Fibroblast of lung (primary cell): ENCODE results near the gene RAPGEF4. TPM values are rescaled to one million over a fixed set of nuclear protein-coding genes. Genes with fewer than 3 reads are reported as not detected.
"Not testable (repeated sequence)": the region's sequence is repeated elsewhere in the genome, so short reads cannot be mapped to it uniquely, and the experiment has no call there.

ENCODE experiments used
- DNase-seq, 2 donors: peaks; one replicate each; pipeline versions ENCODE4 v3.0.0 to v3.0.0-alpha.2; 2010; ENCODE audit warnings: low read depth in 2 of 2
- H2AFZ ChIP-seq: 2 replicates; pipeline ENCODE4 v1.5.1; 2012; ENCODE audit warnings: low read length, control low read depth, inconsistent platforms
- H3K27ac ChIP-seq: 2 replicates; pipeline ENCODE4 v1.5.1; 2011; ENCODE audit warnings: low read length, control low read depth; ENCODE audit not compliant: insufficient read depth
- H3K27me3 ChIP-seq: 2 replicates; pipeline ENCODE4 v1.5.1; 2011; ENCODE audit warnings: mild to moderate bottlenecking, low read length; ENCODE audit not compliant: control insufficient read depth, insufficient read depth
- H3K36me3 ChIP-seq: 2 replicates; pipeline ENCODE4 v1.5.1; 2011; ENCODE audit warnings: low read length; ENCODE audit not compliant: control insufficient read depth, insufficient read depth
- H3K4me1 ChIP-seq: 2 replicates; pipeline ENCODE4 v1.5.1; 2011; ENCODE audit warnings: low read length; ENCODE audit not compliant: control insufficient read depth, insufficient read depth; ENCODE audit errors: extremely low read depth
- H3K4me2 ChIP-seq: 2 replicates; pipeline ENCODE4 v1.5.1; 2011; ENCODE audit warnings: low read length, control low read depth; ENCODE audit not compliant: insufficient read depth; ENCODE audit errors: extremely low read depth
- H3K4me3 ChIP-seq, 4 experiments: fragments of 200-600 bp in 1 of 4; sonication (generic) in 1 of 4; replicated peaks in 1 of 4; 2 replicates each; pipeline ENCODE4 v1.5.1; 2011 to 2016; ENCODE audit warnings: low read length in 4 of 4, low read depth in 3 of 4, mild to moderate bottlenecking in 3 of 4, control low read depth in 2 of 4, inconsistent platforms in 1 of 4, mixed read lengths in 1 of 4; ENCODE audit not compliant: insufficient read depth in 1 of 4; ENCODE audit errors: control extremely low read depth in 1 of 4
- H3K79me2 ChIP-seq: 2 replicates; pipeline ENCODE4 v1.5.1; 2012; ENCODE audit warnings: mild to moderate bottlenecking, low read length, inconsistent platforms; ENCODE audit not compliant: control insufficient read depth, insufficient read depth
- H3K9ac ChIP-seq: 2 replicates; pipeline ENCODE4 v1.5.1; 2011; ENCODE audit warnings: mild to moderate bottlenecking, low read length, control low read depth; ENCODE audit not compliant: insufficient read depth
- H3K9me3 ChIP-seq: 2 replicates; pipeline ENCODE4 v1.5.1; 2012; ENCODE audit warnings: low read depth, low read length; ENCODE audit not compliant: control insufficient read depth, insufficient read depth
- H4K20me1 ChIP-seq: 2 replicates; pipeline ENCODE4 v1.5.1; 2011; ENCODE audit warnings: low read length; ENCODE audit not compliant: control insufficient read depth, insufficient read depth; ENCODE audit errors: extremely low read depth
- EZH2 ChIP-seq: IDR thresholded peaks from 2 replicates; pipeline ENCODE4 v1.5.1; 2012; ENCODE audit warnings: low read length, control low read depth, mild to moderate bottlenecking; ENCODE audit errors: missing control alignments
- polyA plus RNA-seq, 2 donors: library from polyadenylated mRNA; depleted of rRNA in 1 of 2; stranded (reverse) in 1 of 2; unstranded in 1 of 2; fragments of >200 nt; gene quantifications; 2 replicates each; pipeline ENCODE4 v1.2.1, GENCODE V29; 2011 to 2012; ENCODE audit warnings: missing spikeins in 1 of 2
- total RNA-seq: library from RNA; depleted of rRNA; stranded (reverse); fragments of >200 nt; gene quantifications from 2 replicates; pipeline ENCODE4 v1.2.1, GENCODE V29; 2014
- TF ChIP-seq, protein P1 (sequence below), 2 donors: IDR thresholded peaks in 1 of 2; conservative IDR thresholded peaks in 1 of 2; 1 replicate in 1 of 2; 2 replicates in 1 of 2; pipeline ENCODE4 v1.5.1; 2011 to 2012; ENCODE audit warnings: low read length in 2 of 2, control low read depth in 1 of 2, inconsistent platforms in 1 of 2, low read depth in 1 of 2, mild to moderate bottlenecking in 1 of 2

The RAPGEF4 gene
- total and polyA plus RNA-seq, 2 donors (not counting 1 experiment from before 2014, with no cell fraction given): 0.51 to 3.0 TPM

DNA sequence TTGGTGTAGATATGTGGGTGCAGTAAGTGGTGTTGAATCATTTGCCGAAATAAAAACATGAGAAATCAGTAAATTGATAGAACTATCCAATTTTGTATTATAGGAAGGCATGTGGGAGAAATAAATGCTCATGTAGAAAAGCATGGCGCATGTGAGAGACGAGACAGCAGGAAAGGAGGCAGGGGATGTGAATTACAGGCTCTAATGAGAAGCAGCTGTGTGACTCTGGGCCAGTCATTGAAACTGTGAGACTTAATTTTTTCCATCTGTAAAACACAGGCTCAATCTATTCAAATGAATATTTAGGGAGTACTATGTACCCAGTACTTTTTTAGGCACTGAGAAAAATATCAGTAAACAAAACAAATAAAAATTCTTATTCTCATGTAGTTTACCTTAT is 297.4 kb downstream of the RAPGEF4 start:
- no peak overlapping the region for H3K9ac ChIP-seq
- no peak overlapping the region for H2AFZ ChIP-seq
- peaks cover 2% of the 10 kb centered on the region for H3K4me1 ChIP-seq
- no peak overlapping the region for H3K27ac ChIP-seq
- TF ChIP-seq, protein P1, sequence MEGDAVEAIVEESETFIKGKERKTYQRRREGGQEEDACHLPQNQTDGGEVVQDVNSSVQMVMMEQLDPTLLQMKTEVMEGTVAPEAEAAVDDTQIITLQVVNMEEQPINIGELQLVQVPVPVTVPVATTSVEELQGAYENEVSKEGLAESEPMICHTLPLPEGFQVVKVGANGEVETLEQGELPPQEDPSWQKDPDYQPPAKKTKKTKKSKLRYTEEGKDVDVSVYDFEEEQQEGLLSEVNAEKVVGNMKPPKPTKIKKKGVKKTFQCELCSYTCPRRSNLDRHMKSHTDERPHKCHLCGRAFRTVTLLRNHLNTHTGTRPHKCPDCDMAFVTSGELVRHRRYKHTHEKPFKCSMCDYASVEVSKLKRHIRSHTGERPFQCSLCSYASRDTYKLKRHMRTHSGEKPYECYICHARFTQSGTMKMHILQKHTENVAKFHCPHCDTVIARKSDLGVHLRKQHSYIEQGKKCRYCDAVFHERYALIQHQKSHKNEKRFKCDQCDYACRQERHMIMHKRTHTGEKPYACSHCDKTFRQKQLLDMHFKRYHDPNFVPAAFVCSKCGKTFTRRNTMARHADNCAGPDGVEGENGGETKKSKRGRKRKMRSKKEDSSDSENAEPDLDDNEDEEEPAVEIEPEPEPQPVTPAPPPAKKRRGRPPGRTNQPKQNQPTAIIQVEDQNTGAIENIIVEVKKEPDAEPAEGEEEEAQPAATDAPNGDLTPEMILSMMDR (conservative IDR thresholded peaks at IDR 0.05 in 1 of 2, IDR thresholded peaks at IDR 0.05 in 1 of 2; ENCODE audit: low read depth in 1 of 2, low read length in 2 of 2): no peak
- TF ChIP-seq EZH2: no peak
- H4K20me1 ChIP-seq: no peaks in the 10 kb centered on the region
- H3K27me3 ChIP-seq: no peaks in the 10 kb centered on the region
- no peak overlapping the region for H3K4me3 ChIP-seq
- DNase-seq: peak in 1 of 2 donors; percentile 12
- H3K9me3 ChIP-seq: no peaks in the 10 kb centered on the region
- H3K4me2 ChIP-seq: no peak overlapping the region
- H3K36me3 ChIP-seq: no peaks in the 10 kb centered on the region
- H3K79me2 ChIP-seq: no peaks in the 10 kb centered on the region

- no peak overlapping the region for H3K27ac ChIP-seq
- H3K79me2 ChIP-seq: no peaks in the 10 kb centered on the region
- H3K4me2 ChIP-seq: no peak overlapping the region
- H3K27me3 ChIP-seq: no peaks in the 10 kb centered on the region
- no peak overlapping the region for H2AFZ ChIP-seq
- no peaks in the 10 kb centered on the region for H3K36me3 ChIP-seq
- H3K4me1 ChIP-seq: no peaks in the 10 kb centered on the region
- H3K9me3 ChIP-seq: no peaks in the 10 kb centered on the region
- no peak overlapping the region for H3K4me3 ChIP-seq
- TF ChIP-seq, protein P1 (conservative IDR thresholded peaks at IDR 0.05 in 1 of 2, IDR thresholded peaks at IDR 0.05 in 1 of 2; ENCODE audit: low read depth in 1 of 2, low read length in 2 of 2): no peak
- TF ChIP-seq EZH2: no peak
- no peaks in the 10 kb centered on the region for H4K20me1 ChIP-seq
- DNase-seq: no peak
- H3K9ac ChIP-seq: no peak overlapping the region
Observed at GRCh38 chr2:173034143-173034542, 298.5 kb downstream of the RAPGEF4 start.

- H2AFZ ChIP-seq: no peak overlapping the region
- H3K4me3 ChIP-seq: no peak overlapping the region
- no peaks in the 10 kb centered on the region for H4K20me1 ChIP-seq
- no peak overlapping the region for H3K9ac ChIP-seq
- no peak overlapping the region for H3K27ac ChIP-seq
- H3K4me1 ChIP-seq: no peaks in the 10 kb centered on the region
- no peaks in the 10 kb centered on the region for H3K9me3 ChIP-seq
- no peak overlapping the region for H3K4me2 ChIP-seq
- peak; percentile 17 to 36 for DNase-seq
- no peaks in the 10 kb centered on the region for H3K36me3 ChIP-seq
- TF ChIP-seq EZH2: no peak
- TF ChIP-seq, protein P1 (conservative IDR thresholded peaks at IDR 0.05 in 1 of 2, IDR thresholded peaks at IDR 0.05 in 1 of 2; ENCODE audit: low read depth in 1 of 2, low read length in 2 of 2): no peak
- no peaks in the 10 kb centered on the region for H3K27me3 ChIP-seq
- no peaks in the 10 kb centered on the region for H3K79me2 ChIP-seq
Observed at GRCh38 chr2:173037245-173038120, 301.8 kb downstream of the RAPGEF4 start.

GRCh38 chr2:173038257-173038656 is 302.6 kb downstream of the RAPGEF4 start:
- H2AFZ ChIP-seq, H3K4me3 ChIP-seq, H3K79me2 ChIP-seq, H3K9ac ChIP-seq, H3K4me1 ChIP-seq, H3K9me3 ChIP-seq, H3K27me3 ChIP-seq, H3K27ac ChIP-seq, H3K36me3 ChIP-seq, H3K4me2 ChIP-seq, H4K20me1 ChIP-seq, DNase-seq: not testable (repeated sequence)
